ENCODE measurements around the gene N4BP2. TPM values are rescaled to one million over a fixed set of nuclear protein-coding genes. Genes with fewer than 3 reads are reported as not detected.

N4BP2 gene
- total RNA-seq, 1 experiment from 2014 or later = 14.9 TPM

DNA sequence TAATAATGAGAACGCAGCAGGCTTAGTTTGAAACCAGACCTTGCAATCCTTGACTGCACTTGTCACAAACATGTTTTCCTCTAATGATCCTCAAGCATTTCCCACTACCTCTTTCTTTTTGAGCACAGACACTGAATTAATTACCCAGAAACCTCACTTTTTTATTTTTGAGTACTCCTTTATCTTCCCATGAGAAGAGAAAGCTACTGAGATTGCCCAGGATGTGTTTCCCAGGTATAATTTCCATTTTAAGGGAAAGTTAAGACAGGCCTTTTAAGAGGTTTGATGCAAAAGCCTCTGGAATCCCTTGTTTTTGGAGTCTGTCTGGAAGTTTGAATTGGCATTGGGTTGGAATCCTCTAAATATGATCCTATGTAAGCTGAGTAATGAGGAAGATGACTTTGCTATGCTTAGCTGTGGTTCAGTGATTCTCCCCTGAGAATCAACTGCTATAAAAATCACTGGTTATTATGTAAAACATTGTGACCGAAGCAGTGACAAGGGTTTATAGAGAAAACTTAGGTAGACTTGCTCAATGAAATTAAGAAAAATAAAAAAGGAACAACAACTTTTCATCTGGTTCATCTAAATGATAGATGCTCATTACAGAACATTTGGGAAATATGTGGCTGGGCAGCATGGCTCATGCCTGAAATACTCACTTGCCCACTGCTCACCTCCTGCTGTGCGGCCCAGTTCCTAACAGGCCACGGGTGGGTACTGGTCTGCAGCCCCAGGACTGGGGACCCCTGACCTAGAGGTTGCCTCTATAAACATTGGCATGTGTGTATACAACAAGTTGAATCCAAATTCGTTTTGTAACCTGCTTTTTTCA lies 129.4 kb downstream of the N4BP2 start:
- in situ Hi-C loops (cut with HindIII; ENCODE audit: low sequenced_read_pairs) = no loop called here

DNA sequence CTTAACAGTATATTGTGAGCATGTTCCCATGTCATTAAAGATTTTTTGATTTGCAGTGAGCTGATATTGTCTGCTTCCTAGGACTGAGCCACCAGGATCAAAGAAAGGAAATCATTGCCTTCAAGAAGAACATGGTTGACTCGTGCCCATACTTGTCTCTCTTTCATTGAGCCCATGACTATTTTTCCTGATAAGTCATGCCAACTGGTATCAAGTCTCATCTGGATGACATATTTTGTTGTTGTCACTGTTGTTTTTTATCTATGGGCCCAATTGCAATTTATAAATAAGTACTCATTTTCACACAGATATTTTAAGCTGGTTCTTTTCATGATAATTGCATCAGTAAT lies 130.0 kb downstream of the N4BP2 start:
- no peak for DNase-seq (ENCODE audit: low spot score)
- in situ Hi-C loops (cut with HindIII; ENCODE audit: low sequenced_read_pairs) = no loop called here

More for the DNA sequence above, 129.4 kb downstream of the N4BP2 start:
- DNase-seq (ENCODE audit: low spot score) = no peak

DNA sequence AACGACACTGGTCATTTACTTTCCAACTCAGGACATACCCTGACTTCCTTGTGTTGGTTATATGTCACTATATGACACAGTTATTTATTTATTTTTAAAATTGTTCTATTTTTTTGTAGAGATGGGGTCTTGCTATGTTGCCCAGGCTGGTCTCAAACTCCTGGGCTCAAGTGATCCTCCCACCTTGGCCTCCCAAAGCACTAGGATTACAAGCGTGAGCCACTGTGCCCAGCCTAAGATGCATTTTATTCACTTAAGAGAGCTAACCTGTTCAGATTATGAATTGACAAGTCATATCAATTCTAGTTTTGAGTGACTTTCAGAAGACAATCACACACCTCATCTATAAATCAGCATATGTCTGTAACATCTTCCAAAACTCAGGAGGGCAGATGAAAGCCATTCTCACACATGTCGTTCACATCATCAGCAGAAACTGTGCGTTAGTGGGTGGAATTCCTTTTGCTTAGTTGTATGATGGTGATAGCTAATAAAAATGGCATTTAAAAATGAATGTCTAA lies 130.8 kb downstream of the N4BP2 start:
- in situ Hi-C loops (cut with HindIII; ENCODE audit: low sequenced_read_pairs) = no loop called here
- no peak for DNase-seq (ENCODE audit: low spot score)

DNA sequence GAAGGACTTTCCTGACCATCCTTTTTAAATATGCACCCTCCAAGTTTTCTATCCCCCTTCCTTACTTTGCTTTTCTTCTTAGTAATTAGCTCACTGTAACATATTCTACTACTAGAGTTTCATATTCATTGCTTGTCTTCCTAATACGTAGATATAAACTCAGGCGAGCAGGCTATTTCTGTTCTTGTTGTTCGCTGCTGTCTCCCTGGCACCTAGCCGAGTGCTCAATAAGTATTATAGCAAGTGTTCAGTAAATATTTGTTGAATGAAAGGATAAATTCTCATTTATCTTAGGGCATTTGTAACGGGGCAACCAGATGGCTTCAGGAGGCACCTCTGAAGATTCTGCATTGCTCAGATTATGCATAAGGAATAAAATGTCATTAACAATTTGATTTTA lies 133.4 kb downstream of the N4BP2 start:
- in situ Hi-C loops (cut with HindIII; ENCODE audit: low sequenced_read_pairs) = no loop called here
- DNase-seq (ENCODE audit: low spot score) = no peak

GRCh38 chr4:40190465-40190864 lies 133.8 kb downstream of the N4BP2 start:
- no peak for DNase-seq (ENCODE audit: low spot score)
- in situ Hi-C loops (cut with HindIII; ENCODE audit: low sequenced_read_pairs) = no loop called here

- DNase-seq (ENCODE audit: low spot score) = no peak
- in situ Hi-C loops (cut with HindIII; ENCODE audit: low sequenced_read_pairs) = no loop called here
Measured at GRCh38 chr4:40190880-40191815, 134.5 kb downstream of the N4BP2 start.

- DNase-seq (ENCODE audit: low spot score) = no peak
- in situ Hi-C loops (cut with HindIII; ENCODE audit: low sequenced_read_pairs) = no loop called here
Measured at GRCh38 chr4:40192114-40193015, 135.7 kb downstream of the N4BP2 start.

DNA sequence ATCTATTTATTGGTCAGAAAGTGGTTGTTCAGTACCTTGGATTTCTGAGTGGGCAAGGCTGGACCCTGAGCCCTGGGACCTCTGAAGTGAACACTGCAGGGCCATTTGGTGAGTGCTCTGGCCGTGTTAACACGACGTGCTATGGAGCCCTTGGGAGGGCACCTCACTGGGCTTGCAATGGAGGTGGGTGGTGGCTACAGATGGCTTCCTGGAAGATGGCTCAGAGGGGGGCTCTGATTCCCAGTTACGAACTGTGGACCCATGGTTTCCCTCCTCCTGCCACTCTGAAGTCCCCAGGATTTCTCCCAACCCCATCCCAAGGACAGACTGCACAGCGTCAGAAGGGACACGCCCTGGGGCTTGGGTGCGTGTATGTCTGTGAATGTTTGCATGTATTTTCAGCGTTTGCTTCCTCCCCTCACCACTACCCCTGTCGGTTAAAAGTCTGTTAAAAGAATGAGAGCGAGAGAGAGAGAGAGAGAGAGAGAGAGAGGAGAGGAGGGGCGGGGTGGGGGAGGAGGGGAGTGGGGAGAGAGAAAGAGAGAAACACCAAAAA lies 136.4 kb downstream of the N4BP2 start:
- DNase-seq (ENCODE audit: low spot score) = peak; percentile 23
- in situ Hi-C loops (cut with HindIII; ENCODE audit: low sequenced_read_pairs) = no loop called here

DNA sequence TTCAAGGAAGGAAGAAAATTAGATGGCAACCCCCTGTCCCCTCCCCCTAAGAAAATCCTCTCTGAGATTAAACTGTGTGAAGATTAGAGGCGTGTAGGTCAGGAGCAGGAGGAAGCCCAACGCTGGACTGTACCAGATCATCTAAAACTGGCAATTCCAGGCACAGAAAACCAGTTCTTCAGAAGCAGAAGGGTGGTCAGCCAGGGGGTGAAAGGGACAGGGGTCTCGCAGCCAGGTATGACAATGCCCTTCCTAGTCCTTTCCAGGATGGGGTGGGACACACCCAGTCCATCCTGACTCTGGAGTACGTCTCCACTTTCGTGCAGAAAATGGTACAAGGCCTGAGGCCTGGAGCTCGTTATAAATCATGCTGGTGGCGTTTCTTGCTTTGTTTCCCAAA lies 136.9 kb downstream of the N4BP2 start:
- in situ Hi-C loops (cut with HindIII; ENCODE audit: low sequenced_read_pairs) = no loop called here

GRCh38 chr4:40194602-40195161 lies 138.0 kb downstream of the N4BP2 start:
- in situ Hi-C loops (cut with HindIII; ENCODE audit: low sequenced_read_pairs) = no loop called here
- peak; percentile 15 for DNase-seq (ENCODE audit: low spot score)

More for the DNA sequence above, 136.9 kb downstream of the N4BP2 start:
- no peak for DNase-seq (ENCODE audit: low spot score)

- in situ Hi-C loops (cut with HindIII; ENCODE audit: low sequenced_read_pairs) = no loop called here
- DNase-seq (ENCODE audit: low spot score) = no peak
Measured at GRCh38 chr4:40195182-40196177, 138.8 kb downstream of the N4BP2 start.

- DNase-seq (ENCODE audit: low spot score) = no peak
- in situ Hi-C loops (cut with HindIII; ENCODE audit: low sequenced_read_pairs) = no loop called here
Measured at GRCh38 chr4:40196272-40196671, 139.6 kb downstream of the N4BP2 start.

GRCh38 chr4:40196724-40197281 lies 140.2 kb downstream of the N4BP2 start, which contains the start of gene RHOH:
TSS of gene RHOH (plus strand) at chr4:40197031. CDS start at chr4:40243387, 46,356 bp downstream.
- in situ Hi-C loops (cut with HindIII; ENCODE audit: low sequenced_read_pairs) = no loop called here
- DNase-seq (ENCODE audit: low spot score) = peak; percentile 27

GRCh38 chr4:40197879-40198689 lies 141.4 kb downstream of the N4BP2 start:
- no peak for DNase-seq (ENCODE audit: low spot score)
- in situ Hi-C loops (cut with HindIII; ENCODE audit: low sequenced_read_pairs) = no loop called here

- no peak for DNase-seq (ENCODE audit: low spot score)
- in situ Hi-C loops (cut with HindIII; ENCODE audit: low sequenced_read_pairs) = no loop called here
Measured at GRCh38 chr4:40199179-40199670, 142.6 kb downstream of the N4BP2 start.

All from G401 (cell line).